PC-9 (cell line): ENCODE data around the gene JUNB. TPM values are rescaled to one million over a fixed set of nuclear protein-coding genes. Genes with fewer than 3 reads are reported as not detected.

Source experiments
- BruUV-seq: library from RNA; stranded (reverse); fragments of 400-500 nt; replicated peaks from 2 replicates; lab custom pipeline; 2021; lab: Mats Ljungman, UMichigan
- CTCF ChIA-PET: fragments of 300-600 bp; sonication (Branson Sonifier 250); formaldehyde crosslinking; loops from one replicate; lab custom pipeline; 2022; ENCODE audit warnings: antibody characterized with exemption; lab: Charles Lee
- POLR2A ChIA-PET: fragments of 300-600 bp; sonication (Branson Sonifier 250); formaldehyde crosslinking; loops from one replicate; lab custom pipeline; 2022; ENCODE audit warnings: antibody characterized with exemption; ENCODE audit not compliant: unreplicated experiment; lab: Charles Lee
- DNase-seq, 2 experiments: peaks; one replicate each; pipeline versions ENCODE4 v3.0.0 to v3.0.0-alpha.2; 2015 to 2022; ENCODE audit warnings: mixed read lengths in 1 of 2
- H2AFZ ChIP-seq: fragments of 200-600 bp; sonication (generic); 2 replicates; pipeline ENCODE4 v1.8.1; 2017; ENCODE audit warnings: antibody characterized with exemption
- H3F3A ChIP-seq: fragments of 200-600 bp; sonication (generic); 2 replicates; pipeline ENCODE4 v1.8.1; 2017; ENCODE audit warnings: antibody characterized with exemption, mild to moderate bottlenecking, low read depth; ENCODE audit not compliant: insufficient read depth
- H3K27ac ChIP-seq: fragments of 200-600 bp; sonication (generic); 2 replicates; pipeline ENCODE4 v1.6.1; 2016; ENCODE audit warnings: mixed run types
- H3K27me3 ChIP-seq: fragments of 200-600 bp; sonication (generic); 2 replicates; pipeline ENCODE4 v1.6.1; 2016; ENCODE audit warnings: low read depth, mixed run types; ENCODE audit not compliant: insufficient read depth
- H3K36me3 ChIP-seq: fragments of 200-600 bp; sonication (generic); 2 replicates; pipeline ENCODE4 v1.6.1; 2016; ENCODE audit warnings: low read depth, mixed run types
- H3K4me1 ChIP-seq: fragments of 200-600 bp; sonication (generic); replicated peaks from 2 replicates; pipeline ENCODE4 v1.6.1; 2016; ENCODE audit warnings: mixed run types; ENCODE audit not compliant: insufficient read depth
- H3K4me2 ChIP-seq: fragments of 200-600 bp; sonication (generic); 2 replicates; pipeline ENCODE4 v1.6.1; 2017; ENCODE audit warnings: mixed run types
- H3K4me3 ChIP-seq: fragments of 200-600 bp; sonication (generic); 2 replicates; pipeline ENCODE4 v1.6.1; 2016; ENCODE audit warnings: mixed run types
- H3K79me2 ChIP-seq: fragments of 200-600 bp; sonication (generic); 2 replicates; pipeline ENCODE4 v1.6.1; 2017; ENCODE audit warnings: low read depth, mixed run types
- H3K9me2 ChIP-seq: fragments of 200-600 bp; sonication (generic); 2 replicates; pipeline ENCODE4 v1.8.1; 2017; ENCODE audit warnings: mild to moderate bottlenecking; ENCODE audit not compliant: insufficient read depth
- H3K9me3 ChIP-seq: fragments of 200-600 bp; sonication (generic); 2 replicates; pipeline ENCODE4 v1.8.1; 2016; ENCODE audit warnings: low read depth; ENCODE audit not compliant: insufficient read depth
- H4K20me1 ChIP-seq: fragments of 200-600 bp; sonication (generic); 2 replicates; pipeline ENCODE4 v1.8.1; 2017; ENCODE audit not compliant: insufficient read depth
- CTCF ChIP-seq: fragments of 200-600 bp; sonication (generic); conservative IDR thresholded peaks from 2 replicates; pipeline ENCODE4 v1.6.1; 2017; ENCODE audit warnings: mixed run types, antibody characterized with exemption, mild to moderate bottlenecking, moderate library complexity
- EZH2 ChIP-seq: fragments of 200-600 bp; sonication (generic); IDR thresholded peaks from 2 replicates; pipeline ENCODE4 v1.8.0; 2017; ENCODE audit warnings: antibody characterized with exemption, low read depth
- intact Hi-C: fragments of 100-400 bp; cut with micrococcal nuclease; formaldehyde crosslinking; loops from one replicate; pipeline ENCODE4 v1.10.0; 2022; ENCODE audit not compliant: unreplicated experiment
- total RNA-seq: library from RNA; stranded (reverse); gene quantifications from 2 replicates; pipeline ENCODE4 v1.2.3, GENCODE V29; 2021

JUNB gene
- total RNA-seq, 1 experiment from 2014 or later, result 70.7 TPM

- DNase-seq, result no peak
- ChIA-PET CTCF (no interaction called here), POLR2A (no interaction called here)
- no peaks in the 10 kb centered on the region for H3K9me2 ChIP-seq
- peaks cover 37% of the 10 kb centered on the region for H3F3A ChIP-seq
- H3K36me3 ChIP-seq, result peaks cover 16% of the 10 kb centered on the region; the same call in 1 of the 2 replicates
- no peaks in the 10 kb centered on the region for H3K27me3 ChIP-seq
- no TSS peak for BruUV-seq
- H4K20me1 ChIP-seq, result peaks cover 3% of the 10 kb centered on the region; the same call in 1 of the 2 replicates
- H3K27ac ChIP-seq, result no peak overlapping the region
- no peak overlapping the region for H2AFZ ChIP-seq
- H3K4me3 ChIP-seq, result no peak overlapping the region
- H3K79me2 ChIP-seq, result peaks cover 8% of the 10 kb centered on the region; the same call in 1 of the 2 replicates
- intact Hi-C loops, result loop anchor here (2.0 kb wide), 1 partner anchor 29 kb away; no protein-coding TSS in a partner anchor
- H3K4me1 ChIP-seq, result no peaks in the 10 kb centered on the region
- TF ChIP-seq EZH2, result no peak
- TF ChIP-seq CTCF, result no peak
- H3K9me3 ChIP-seq, result no peaks in the 10 kb centered on the region
- no peak overlapping the region for H3K4me2 ChIP-seq
These were observed 23.6 kb upstream of the JUNB start for GRCh38 chr19:12767666-12768065.

- H3F3A ChIP-seq, result peaks cover 43% of the 10 kb centered on the region
- no peaks in the 10 kb centered on the region for H3K9me2 ChIP-seq
- H3K27ac ChIP-seq, result no peak overlapping the region
- intact Hi-C loops, result no loop called here
- H4K20me1 ChIP-seq, result peaks cover 3% of the 10 kb centered on the region; the same call in 1 of the 2 replicates
- ChIA-PET POLR2A (no interaction called here), CTCF (interaction anchor here (0.6 kb wide), 1 partner anchor 58 kb away, joined by 6 read pairs; no protein-coding TSS in a partner anchor)
- DNase-seq, result no peak
- BruUV-seq, result no TSS peak
- peaks cover 28% of the 10 kb centered on the region for H3K79me2 ChIP-seq
- H3K4me3 ChIP-seq, result no peak overlapping the region
- H3K9me3 ChIP-seq, result no peaks in the 10 kb centered on the region
- H3K36me3 ChIP-seq, result peaks cover 13% of the 10 kb centered on the region; the same call in 1 of the 2 replicates
- no peaks in the 10 kb centered on the region for H3K27me3 ChIP-seq
- H2AFZ ChIP-seq, result no peak overlapping the region
- H3K4me1 ChIP-seq, result peaks cover 16% of the 10 kb centered on the region
- no peak overlapping the region for H3K4me2 ChIP-seq
- no peak for TF ChIP-seq CTCF
- no peak for TF ChIP-seq EZH2
These were observed 21.6 kb upstream of the JUNB start for GRCh38 chr19:12769689-12770088.

DNA sequence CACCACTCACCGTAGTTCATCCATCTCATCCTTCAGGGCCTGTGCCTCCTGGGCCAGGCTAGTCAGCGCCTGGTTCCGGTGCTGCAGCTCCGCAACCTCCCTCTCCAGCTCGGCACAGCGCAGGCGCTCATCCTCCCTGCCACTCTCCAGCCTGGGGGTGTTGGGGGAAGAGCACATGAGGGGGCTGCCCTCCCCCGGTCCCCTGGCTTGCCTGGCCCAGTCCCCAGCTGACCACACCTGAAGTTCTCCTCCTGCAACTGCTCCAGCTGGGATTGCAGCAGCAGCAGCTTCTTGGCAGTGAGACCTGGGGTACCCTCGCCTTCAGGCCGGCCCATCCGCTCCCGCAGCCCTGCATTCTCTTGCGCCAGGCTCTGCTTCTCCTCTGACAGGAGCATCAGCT is 20.4 kb upstream of the JUNB start:
- Histone ChIP-seq H3K79me2 (peaks cover 29% of the 10 kb centered on the region), H3K4me3 (no peak overlapping the region), H3K27me3 (no peaks in the 10 kb centered on the region), H3K36me3 (peaks cover 13% of the 10 kb centered on the region; the same call in 1 of the 2 replicates), H3K9me3 (no peaks in the 10 kb centered on the region), H2AFZ (no peak overlapping the region), H3K27ac (no peak overlapping the region), H3F3A (peaks cover 45% of the 10 kb centered on the region), H4K20me1 (peaks cover 3% of the 10 kb centered on the region; the same call in 1 of the 2 replicates), H3K4me2 (no peak overlapping the region), H3K4me1 (peaks cover 16% of the 10 kb centered on the region), H3K9me2 (no peaks in the 10 kb centered on the region)
- TF ChIP-seq EZH2 (no peak), CTCF (no peak)
- intact Hi-C loops, result no loop called here
- no peak for DNase-seq
- ChIA-PET CTCF (no interaction called here), POLR2A (no interaction called here)
- BruUV-seq, result no TSS peak
